Measurements from ENCODE around the gene OGT.

DNA sequence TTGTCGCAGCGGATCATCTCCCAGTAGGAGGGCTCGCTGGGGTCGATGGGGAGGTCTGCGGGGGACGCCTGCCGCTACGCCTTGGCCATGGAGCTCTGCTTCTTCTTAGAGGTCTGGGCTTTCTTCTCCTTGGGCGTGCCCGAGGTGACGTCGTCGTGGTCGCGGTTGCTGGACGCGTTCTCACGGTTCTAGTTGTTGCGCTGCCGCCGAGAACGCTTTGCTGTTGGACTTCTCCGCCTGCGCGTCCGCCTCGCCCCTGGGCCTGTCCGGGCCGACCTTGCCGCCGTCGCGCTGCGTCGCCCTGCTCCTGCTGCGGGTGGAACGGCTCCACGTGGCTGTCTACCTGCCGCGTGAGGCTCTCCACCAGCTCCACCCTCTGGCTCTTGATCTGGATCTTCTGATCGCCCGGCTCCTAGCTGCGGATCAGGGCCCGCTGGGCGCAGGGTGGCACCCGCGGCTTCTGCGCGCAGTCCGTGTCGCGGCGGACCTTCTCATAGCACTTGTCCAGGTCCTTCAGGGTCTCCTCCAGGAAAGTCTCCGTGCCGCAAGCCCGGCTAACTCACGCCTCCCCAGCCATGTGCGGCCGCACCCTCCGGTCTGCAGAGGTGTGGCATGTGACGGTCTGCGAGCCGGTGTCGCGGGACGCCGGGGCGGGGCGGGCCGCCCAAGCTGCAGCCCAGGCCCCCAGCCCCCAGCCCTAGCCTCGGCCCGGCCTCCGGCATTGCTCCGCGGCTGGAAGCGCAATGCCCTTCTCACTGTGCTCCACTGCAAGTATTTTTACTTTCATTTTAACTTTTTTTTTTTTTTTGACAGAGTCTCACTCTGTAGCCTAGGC is 40.5 kb upstream of the OGT start:
- no peak for TF ChIP-seq CTCF (conservative IDR thresholded peaks at IDR 0.05)
- TF ChIP-seq EZH2 (IDR thresholded peaks at IDR 0.05; ENCODE audit: low read depth), result no peak
